GM12878 (cell line): ENCODE measurements around the gene AGRN. TPM values are rescaled to one million over a fixed set of nuclear protein-coding genes. Genes with fewer than 3 reads are reported as not detected.

ENCODE experiments used
- CBFB ChIP-seq: IDR thresholded peaks from 2 replicates; pipeline ENCODE4 v1.6.1; 2016; ENCODE audit warnings: antibody characterized with exemption, low read depth
- CBX5 ChIP-seq: sonication (generic); IDR thresholded peaks from 2 replicates; pipeline ENCODE4 v1.6.1; 2016; ENCODE audit warnings: low read depth, moderate library complexity, mild to moderate bottlenecking, inconsistent platforms
- CHD1 ChIP-seq: IDR thresholded peaks from 2 replicates; pipeline ENCODE4 v1.6.1; 2012; ENCODE audit warnings: low read depth, low read length, improper control_type of control experiment
- EP300 ChIP-seq, 2 experiments: fragments of 150-350 bp in 1 of 2; IDR thresholded peaks; 2 replicates each; pipeline ENCODE4 v1.6.1; 2011 to 2012; ENCODE audit warnings: low read depth in 2 of 2, low read length in 2 of 2, borderline replicate concordance in 1 of 2, improper control_type of control experiment in 1 of 2, inconsistent platforms in 1 of 2; ENCODE audit not compliant: control insufficient read depth in 1 of 2
- ESRRA ChIP-seq: IDR thresholded peaks from 2 replicates; pipeline ENCODE4 v1.6.1; 2012; ENCODE audit warnings: mild to moderate bottlenecking, low read length, improper control_type of control experiment
- FOS ChIP-seq: IDR thresholded peaks from 3 replicates; pipeline ENCODE4 v1.6.1; 2011; ENCODE audit warnings: borderline replicate concordance; ENCODE audit not compliant: insufficient read length; ENCODE audit errors: extremely low read depth
- GABPA ChIP-seq: IDR thresholded peaks from 2 replicates; pipeline ENCODE4 v1.6.1; 2014; ENCODE audit warnings: antibody characterized with exemption, low read depth, mild to moderate bottlenecking, inconsistent platforms
- HDGF ChIP-seq: fragments of 450-650 bp; IDR thresholded peaks from 2 replicates; pipeline ENCODE4 v1.6.1; 2016; ENCODE audit warnings: antibody characterized with exemption
- IRF4 ChIP-seq: IDR thresholded peaks from 2 replicates; pipeline ENCODE4 v1.6.1; 2011; ENCODE audit warnings: low read depth, low read length
- KLF5 ChIP-seq: fragments of 450-650 bp; IDR thresholded peaks from 2 replicates; pipeline ENCODE4 v1.6.1; 2014; ENCODE audit warnings: mild to moderate bottlenecking; ENCODE audit not compliant: partially characterized antibody
- MEF2A ChIP-seq: IDR thresholded peaks from 2 replicates; pipeline ENCODE4 v1.6.1; 2011; ENCODE audit warnings: low read depth, mild to moderate bottlenecking, low read length, moderate library complexity; ENCODE audit not compliant: insufficient read depth
- MYC ChIP-seq: IDR thresholded peaks from 2 replicates; pipeline ENCODE4 v1.6.1; 2011; ENCODE audit warnings: mild to moderate bottlenecking, low read length, moderate library complexity, inconsistent platforms; ENCODE audit not compliant: insufficient read depth, insufficient replicate concordance, insufficient read length, severe bottlenecking
- NR2F1 ChIP-seq: fragments of 450-650 bp; conservative IDR thresholded peaks from 2 replicates; pipeline ENCODE4 v1.6.1; 2017; ENCODE audit warnings: mild to moderate bottlenecking
- RAD21 ChIP-seq: IDR thresholded peaks from 2 replicates; pipeline ENCODE4 v1.6.1; 2011; ENCODE audit warnings: mild to moderate bottlenecking, low read depth, low read length, moderate library complexity; ENCODE audit not compliant: insufficient read depth
- RCOR1 ChIP-seq: conservative IDR thresholded peaks from 2 replicates; pipeline ENCODE4 v1.6.1; 2012; ENCODE audit warnings: low read depth, low read length, improper control_type of control experiment
- SMAD5 ChIP-seq: IDR thresholded peaks from 2 replicates; pipeline ENCODE4 v1.6.1; 2016; ENCODE audit warnings: antibody characterized with exemption, low read depth
- SREBF2 ChIP-seq: IDR thresholded peaks from 2 replicates; pipeline ENCODE4 v1.6.1; 2012; ENCODE audit warnings: mild to moderate bottlenecking, low read length
- WRNIP1 ChIP-seq: IDR thresholded peaks from 2 replicates; pipeline ENCODE4 v1.6.1; 2011; ENCODE audit warnings: low read depth, low read length, improper control_type of control experiment, borderline replicate concordance
- ZNF384 ChIP-seq: IDR thresholded peaks from 2 replicates; pipeline ENCODE4 v1.6.1; 2012; ENCODE audit warnings: low read depth, mild to moderate bottlenecking, low read length, improper control_type of control experiment, borderline replicate concordance
- polyA plus RNA-seq, 11 experiments: library from polyadenylated mRNA; depleted of rRNA in 4 of 11; unstranded in 6 of 11; stranded (reverse) in 5 of 11; fragments of >200 nt; fragmentation: Nextera tagmentation in 4 of 11; fragmentation: Illumina TruSeq in 1 of 11; extraction: Ambion mirVana in 4 of 11; extraction: Trizol in 1 of 11; gene quantifications; 1 replicate in 1 of 11; 2 replicates in 10 of 11; pipeline versions ENCODE4 v1.2.1 to v1.2.3, GENCODE V29; 2011 to 2016; ENCODE audit warnings: inconsistent platforms in 2 of 11, missing spikeins in 2 of 11, low read depth in 1 of 11
- total RNA-seq, 4 experiments: library from RNA; depleted of rRNA in 3 of 4; stranded (reverse); fragments of >200 nt in 3 of 4; fragmentation: Illumina TruSeq in 1 of 4; extraction: Trizol in 1 of 4; gene quantifications; 2 replicates each; pipeline versions ENCODE4 v1.2.1 to v1.2.3, GENCODE V29; 2013 to 2021
- TF ChIP-seq, protein P1 (sequence below): fragments of 150-350 bp; IDR thresholded peaks from 2 replicates; pipeline ENCODE4 v1.6.1; 2016; ENCODE audit warnings: low read depth, low read length
- TF ChIP-seq, protein P2 (sequence below): IDR thresholded peaks from 2 replicates; pipeline ENCODE4 v1.6.1; 2012; ENCODE audit warnings: low read depth, low read length, improper control_type of control experiment
- TF ChIP-seq, protein P3 (sequence below): IDR thresholded peaks from 2 replicates; pipeline ENCODE4 v1.6.1; 2011; ENCODE audit warnings: borderline replicate concordance, low read depth, mild to moderate bottlenecking, moderate library complexity, low read length; ENCODE audit not compliant: insufficient read depth, poor library complexity, severe bottlenecking
- TF ChIP-seq, protein P4 (sequence below): IDR thresholded peaks from 2 replicates; pipeline ENCODE4 v1.6.1; 2011; ENCODE audit warnings: low read depth, mild to moderate bottlenecking, low read length, moderate library complexity, borderline replicate concordance; ENCODE audit errors: extremely low read depth

AGRN gene
- total and polyA plus RNA-seq, 10 of the 15 experiments (the other 5 are each of a cell fraction or from before 2014, with no cell fraction given): 0.02 to 41.8 (median 4.1) TPM

DNA sequence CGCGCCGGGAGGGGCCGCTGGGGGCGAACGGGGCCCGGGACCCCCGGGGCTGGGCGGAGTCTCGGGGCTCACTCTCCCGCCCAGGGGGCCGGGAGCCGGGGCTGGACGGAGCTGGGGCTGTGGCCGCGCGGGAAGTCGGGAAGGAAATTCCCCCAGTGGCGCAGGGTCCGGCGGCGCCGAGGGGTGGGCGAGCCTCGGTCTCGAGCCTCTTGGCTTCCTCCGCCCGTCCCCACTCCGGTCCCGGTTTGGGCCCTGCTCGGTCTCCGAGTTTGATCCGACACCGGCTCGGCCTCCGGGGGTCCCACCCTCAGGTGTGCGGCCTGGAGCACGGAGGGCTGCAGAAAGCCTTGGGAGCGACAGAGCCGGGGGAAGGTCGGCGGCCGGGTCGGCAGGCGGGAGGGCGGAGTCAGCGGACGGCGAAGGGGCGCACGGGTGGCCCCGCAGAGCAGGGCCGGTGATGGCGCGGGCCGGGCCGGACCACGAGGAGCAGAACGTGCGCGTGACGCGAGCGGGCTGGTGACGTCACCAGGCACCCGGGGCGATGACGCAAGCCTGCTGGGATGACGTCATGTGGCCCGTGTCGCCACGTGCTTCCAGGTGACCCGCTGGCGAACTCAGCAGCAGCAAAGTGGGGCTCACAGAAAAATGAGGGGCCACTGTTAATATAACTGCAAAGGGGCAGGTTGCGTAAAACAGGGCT, 19.4 kb upstream of the AGRN start (continued):
- TF ChIP-seq, protein P1, sequence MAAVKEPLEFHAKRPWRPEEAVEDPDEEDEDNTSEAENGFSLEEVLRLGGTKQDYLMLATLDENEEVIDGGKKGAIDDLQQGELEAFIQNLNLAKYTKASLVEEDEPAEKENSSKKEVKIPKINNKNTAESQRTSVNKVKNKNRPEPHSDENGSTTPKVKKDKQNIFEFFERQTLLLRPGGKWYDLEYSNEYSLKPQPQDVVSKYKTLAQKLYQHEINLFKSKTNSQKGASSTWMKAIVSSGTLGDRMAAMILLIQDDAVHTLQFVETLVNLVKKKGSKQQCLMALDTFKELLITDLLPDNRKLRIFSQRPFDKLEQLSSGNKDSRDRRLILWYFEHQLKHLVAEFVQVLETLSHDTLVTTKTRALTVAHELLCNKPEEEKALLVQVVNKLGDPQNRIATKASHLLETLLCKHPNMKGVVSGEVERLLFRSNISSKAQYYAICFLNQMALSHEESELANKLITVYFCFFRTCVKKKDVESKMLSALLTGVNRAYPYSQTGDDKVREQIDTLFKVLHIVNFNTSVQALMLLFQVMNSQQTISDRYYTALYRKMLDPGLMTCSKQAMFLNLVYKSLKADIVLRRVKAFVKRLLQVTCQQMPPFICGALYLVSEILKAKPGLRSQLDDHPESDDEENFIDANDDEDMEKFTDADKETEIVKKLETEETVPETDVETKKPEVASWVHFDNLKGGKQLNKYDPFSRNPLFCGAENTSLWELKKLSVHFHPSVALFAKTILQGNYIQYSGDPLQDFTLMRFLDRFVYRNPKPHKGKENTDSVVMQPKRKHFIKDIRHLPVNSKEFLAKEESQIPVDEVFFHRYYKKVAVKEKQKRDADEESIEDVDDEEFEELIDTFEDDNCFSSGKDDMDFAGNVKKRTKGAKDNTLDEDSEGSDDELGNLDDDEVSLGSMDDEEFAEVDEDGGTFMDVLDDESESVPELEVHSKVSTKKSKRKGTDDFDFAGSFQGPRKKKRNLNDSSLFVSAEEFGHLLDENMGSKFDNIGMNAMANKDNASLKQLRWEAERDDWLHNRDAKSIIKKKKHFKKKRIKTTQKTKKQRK: no peak
- no peak for TF ChIP-seq WRNIP1
- TF ChIP-seq RCOR1: no peak
- peak; percentile 76 for TF ChIP-seq NR2F1
- TF ChIP-seq IRF4: no peak
- TF ChIP-seq CHD1: no peak
- TF ChIP-seq MEF2A: no peak
- TF ChIP-seq, protein P2, sequence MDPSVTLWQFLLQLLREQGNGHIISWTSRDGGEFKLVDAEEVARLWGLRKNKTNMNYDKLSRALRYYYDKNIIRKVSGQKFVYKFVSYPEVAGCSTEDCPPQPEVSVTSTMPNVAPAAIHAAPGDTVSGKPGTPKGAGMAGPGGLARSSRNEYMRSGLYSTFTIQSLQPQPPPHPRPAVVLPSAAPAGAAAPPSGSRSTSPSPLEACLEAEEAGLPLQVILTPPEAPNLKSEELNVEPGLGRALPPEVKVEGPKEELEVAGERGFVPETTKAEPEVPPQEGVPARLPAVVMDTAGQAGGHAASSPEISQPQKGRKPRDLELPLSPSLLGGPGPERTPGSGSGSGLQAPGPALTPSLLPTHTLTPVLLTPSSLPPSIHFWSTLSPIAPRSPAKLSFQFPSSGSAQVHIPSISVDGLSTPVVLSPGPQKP: no peak
- TF ChIP-seq GABPA: no peak
- TF ChIP-seq CBFB: no peak
- TF ChIP-seq, protein P3, sequence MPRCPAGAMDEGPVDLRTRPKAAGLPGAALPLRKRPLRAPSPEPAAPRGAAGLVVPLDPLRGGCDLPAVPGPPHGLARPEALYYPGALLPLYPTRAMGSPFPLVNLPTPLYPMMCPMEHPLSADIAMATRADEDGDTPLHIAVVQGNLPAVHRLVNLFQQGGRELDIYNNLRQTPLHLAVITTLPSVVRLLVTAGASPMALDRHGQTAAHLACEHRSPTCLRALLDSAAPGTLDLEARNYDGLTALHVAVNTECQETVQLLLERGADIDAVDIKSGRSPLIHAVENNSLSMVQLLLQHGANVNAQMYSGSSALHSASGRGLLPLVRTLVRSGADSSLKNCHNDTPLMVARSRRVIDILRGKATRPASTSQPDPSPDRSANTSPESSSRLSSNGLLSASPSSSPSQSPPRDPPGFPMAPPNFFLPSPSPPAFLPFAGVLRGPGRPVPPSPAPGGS: no peak
- TF ChIP-seq CBX5: no peak
- no peak for TF ChIP-seq SMAD5
- no peak for TF ChIP-seq KLF5
- no peak for TF ChIP-seq HDGF
- no peak for TF ChIP-seq SREBF2
- TF ChIP-seq RAD21: no peak
- no peak for TF ChIP-seq FOS
- TF ChIP-seq, protein P4, sequence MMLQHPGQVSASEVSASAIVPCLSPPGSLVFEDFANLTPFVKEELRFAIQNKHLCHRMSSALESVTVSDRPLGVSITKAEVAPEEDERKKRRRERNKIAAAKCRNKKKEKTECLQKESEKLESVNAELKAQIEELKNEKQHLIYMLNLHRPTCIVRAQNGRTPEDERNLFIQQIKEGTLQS: no peak
- no peak for TF ChIP-seq ZNF384
- peak; percentile 70 for TF ChIP-seq MYC
- TF ChIP-seq EP300 (IDR thresholded peaks at IDR 0.05; ENCODE audit: borderline replicate concordance in 1 of 2, control insufficient read depth in 1 of 2, low read depth in 2 of 2, low read length in 2 of 2): peak in 1 of 2 experiments; percentile 34; a peak in 1 of 4 replicates
- no peak for TF ChIP-seq ESRRA
